SW480 (cell line): ENCODE results near the gene HDAC10.

Source experiments
- DNase-seq: peaks from one replicate; pipeline ENCODE4 v3.0.0-alpha.2; 2016; ENCODE audit warnings: low spot score

The HDAC10 gene

DNA sequence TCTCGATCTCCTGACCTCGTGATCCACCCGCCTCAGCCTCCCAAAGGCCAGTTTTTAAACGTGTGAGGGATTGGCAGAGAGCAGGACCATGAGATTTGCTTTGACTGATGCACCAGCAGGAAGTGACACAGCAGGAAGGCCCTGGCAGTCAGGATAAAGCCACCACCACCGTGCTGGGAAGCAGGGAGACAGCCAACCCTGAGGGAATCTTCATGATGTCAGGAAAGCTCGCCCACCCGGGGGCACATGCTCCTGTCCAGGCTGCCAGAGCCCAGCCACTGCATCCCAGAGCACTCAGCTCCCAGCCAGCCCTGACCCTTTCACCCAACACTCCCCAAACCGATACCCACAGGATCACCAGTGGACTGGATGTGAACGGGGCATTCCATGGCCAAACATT lies 12.3 kb downstream of the HDAC10 start:
- DNase-seq: no peak

GRCh38 chr22:50236731-50237409 lies 14.2 kb downstream of the HDAC10 start:
- no peak for DNase-seq

GRCh38 chr22:50233223-50233622 lies 17.8 kb downstream of the HDAC10 start:
- no peak for DNase-seq

GRCh38 chr22:50232481-50233151 lies 18.4 kb downstream of the HDAC10 start:
- DNase-seq: no peak

- DNase-seq: no peak
These were observed 21.7 kb downstream of the HDAC10 start for GRCh38 chr22:50229370-50229769.

DNA sequence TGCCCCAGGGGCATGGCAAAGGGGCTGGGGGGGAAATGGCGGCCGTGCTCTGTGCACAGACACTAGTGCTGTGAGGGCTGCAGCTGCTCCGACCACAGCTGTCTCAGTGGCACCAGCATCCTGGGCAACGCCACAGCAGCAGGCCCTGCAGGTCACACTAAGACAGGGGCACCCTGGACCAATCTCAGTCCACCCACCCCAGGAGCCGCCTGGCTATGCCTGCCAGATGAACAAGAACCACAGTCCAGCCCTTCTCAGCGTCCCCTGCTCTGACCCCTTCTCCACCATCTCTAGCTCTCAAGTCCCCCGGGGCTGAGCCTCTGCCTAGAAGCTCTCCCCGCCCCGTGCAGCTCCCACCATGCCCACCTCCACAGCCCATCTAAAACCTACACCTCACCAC lies 22.7 kb downstream of the HDAC10 start:
- DNase-seq: no peak

- no peak for DNase-seq
These were observed 23.4 kb downstream of the HDAC10 start for GRCh38 chr22:50227579-50228215.

DNA sequence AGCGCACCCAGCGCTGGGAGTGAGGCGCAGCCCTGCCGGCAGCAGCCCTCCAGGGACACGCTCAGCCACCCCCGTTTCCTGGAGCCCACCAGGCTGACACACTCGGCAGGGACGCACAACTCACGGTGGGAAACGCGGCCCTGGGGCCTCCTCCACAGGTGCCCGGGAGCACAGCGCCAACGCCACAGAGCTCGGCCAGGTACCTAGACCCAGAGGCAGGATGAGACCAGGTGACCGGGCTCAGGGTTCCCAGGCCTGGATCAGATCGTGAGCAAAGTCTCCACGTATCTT lies 24.2 kb downstream of the HDAC10 start:
- no peak for DNase-seq

- DNase-seq: no peak
These were observed 24.8 kb downstream of the HDAC10 start for GRCh38 chr22:50226063-50226874.

- no peak for DNase-seq
These were observed 25.7 kb downstream of the HDAC10 start for GRCh38 chr22:50225200-50225969.

DNA sequence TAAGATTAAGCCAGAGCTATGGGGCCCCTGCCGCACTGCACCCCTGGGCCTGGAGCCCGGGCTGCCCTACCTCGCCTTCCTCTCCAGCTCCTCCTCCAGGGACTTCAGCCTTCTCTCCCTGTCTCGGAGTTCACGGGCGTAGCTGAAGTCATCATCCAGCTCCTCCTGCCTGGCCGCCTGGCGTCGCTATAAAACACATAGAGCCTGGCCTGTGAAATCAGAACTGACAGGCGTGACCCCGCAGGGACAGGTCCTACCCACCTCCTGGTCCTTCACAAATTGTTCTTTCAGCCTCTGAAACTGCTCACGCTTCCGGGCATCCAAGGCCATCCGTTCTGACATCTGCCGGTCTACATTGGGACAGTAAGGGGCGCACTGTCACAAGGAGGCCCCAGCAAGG lies 27.0 kb downstream of the HDAC10 start:
- DNase-seq: no peak

DNA sequence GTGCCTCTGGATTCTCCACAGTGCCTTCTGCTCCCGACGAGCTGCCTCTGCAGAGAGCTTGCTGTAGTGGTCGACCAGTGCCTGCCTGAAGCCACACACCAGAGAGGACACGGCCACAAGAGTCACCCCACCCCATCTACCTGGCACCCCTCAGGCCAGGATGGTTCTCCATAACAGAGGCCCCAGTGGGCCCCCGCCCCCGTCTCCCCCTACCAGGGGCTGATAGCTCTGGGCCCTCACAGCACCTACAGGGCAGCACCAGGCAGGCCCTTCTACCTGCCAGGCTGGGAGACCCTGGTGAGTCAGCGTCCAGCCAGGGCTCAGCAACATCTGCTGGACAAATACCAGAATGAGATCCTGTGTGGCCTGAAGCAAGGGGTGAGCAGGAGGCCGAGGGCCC lies 28.6 kb downstream of the HDAC10 start:
- DNase-seq: no peak

DNA sequence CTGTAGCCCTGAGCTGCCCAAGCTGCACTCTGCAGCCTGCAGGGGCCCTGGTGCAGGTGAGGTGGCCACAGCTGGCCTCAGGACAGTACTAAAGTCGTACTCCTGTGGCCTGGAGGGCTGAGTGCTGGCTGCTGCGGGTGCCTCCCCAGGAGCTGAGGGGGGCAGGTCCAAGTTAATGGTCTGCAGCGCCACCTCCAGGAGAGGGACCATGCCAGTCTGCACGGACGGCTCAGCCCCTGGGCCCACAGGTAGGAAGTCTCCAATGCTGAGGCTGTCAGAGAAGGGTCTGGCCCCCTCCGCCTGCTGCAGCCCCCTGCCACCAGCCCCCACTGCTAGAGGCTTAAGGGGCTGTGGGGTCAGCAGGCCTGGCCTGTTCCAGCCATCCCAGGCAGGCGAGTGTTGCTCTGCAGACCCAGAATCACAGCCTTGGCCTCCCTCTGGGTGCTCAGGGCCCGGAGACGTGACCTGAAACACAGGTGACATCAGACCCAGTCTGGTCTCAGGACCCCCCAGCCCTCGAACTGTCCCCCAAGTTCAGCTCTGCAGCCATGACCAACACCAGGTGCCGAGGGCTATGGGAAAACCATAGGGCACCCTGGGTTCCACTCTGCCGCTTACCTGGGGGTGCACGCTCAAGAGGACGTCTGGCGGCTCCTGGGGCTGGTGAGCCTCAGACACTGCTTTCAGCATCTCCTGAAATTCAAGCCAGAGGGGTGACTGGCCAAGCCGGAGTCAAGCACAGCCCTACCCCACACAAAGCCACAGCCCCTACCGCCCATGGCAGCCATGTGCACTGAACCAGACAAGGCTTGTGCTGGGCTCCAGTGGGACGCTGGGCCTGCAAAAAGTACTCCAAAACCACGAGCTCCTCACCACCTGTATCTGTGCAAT lies 29.4 kb downstream of the HDAC10 start:
- no peak for DNase-seq

GRCh38 chr22:50220603-50221409 lies 30.3 kb downstream of the HDAC10 start:
- DNase-seq: no peak

DNA sequence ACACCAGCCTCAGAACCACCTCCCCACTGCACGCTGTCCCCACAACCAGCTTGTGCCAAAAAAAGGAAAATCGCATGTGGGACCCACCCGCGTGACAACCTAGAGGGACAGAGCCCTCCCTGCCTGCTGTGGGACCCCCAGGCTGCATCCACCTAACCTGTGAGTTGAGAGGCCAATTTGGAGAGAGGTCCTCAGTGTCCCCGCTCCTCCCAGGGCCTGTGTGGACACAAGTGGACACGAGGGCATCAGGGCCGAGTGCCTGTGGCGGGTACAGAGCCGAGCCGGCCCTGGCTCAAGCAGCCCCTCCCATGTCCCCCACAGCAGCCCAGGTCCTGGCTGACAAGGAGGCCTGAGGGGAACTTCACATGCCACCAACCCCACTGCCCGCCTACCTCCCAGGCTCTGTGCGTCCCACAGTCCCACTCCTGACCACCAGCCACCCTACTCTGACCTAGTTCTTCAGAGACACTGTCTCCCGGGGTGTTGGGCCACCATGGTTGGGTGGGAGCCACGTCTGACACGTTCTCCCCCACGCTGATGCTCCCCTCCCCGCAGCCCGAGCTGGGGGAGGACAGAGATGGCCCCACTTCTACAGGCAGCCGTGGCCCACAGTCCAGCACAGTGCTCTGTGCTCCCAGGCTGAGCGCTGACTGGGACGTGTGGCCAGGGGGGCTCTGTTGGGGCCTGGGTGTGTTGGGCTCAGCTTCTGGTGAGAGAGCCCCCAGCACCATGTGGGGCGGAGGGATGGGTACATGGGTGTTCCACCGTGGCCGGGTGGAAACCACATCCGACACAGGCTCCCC lies 31.1 kb downstream of the HDAC10 start:
- no peak for DNase-seq

DNA sequence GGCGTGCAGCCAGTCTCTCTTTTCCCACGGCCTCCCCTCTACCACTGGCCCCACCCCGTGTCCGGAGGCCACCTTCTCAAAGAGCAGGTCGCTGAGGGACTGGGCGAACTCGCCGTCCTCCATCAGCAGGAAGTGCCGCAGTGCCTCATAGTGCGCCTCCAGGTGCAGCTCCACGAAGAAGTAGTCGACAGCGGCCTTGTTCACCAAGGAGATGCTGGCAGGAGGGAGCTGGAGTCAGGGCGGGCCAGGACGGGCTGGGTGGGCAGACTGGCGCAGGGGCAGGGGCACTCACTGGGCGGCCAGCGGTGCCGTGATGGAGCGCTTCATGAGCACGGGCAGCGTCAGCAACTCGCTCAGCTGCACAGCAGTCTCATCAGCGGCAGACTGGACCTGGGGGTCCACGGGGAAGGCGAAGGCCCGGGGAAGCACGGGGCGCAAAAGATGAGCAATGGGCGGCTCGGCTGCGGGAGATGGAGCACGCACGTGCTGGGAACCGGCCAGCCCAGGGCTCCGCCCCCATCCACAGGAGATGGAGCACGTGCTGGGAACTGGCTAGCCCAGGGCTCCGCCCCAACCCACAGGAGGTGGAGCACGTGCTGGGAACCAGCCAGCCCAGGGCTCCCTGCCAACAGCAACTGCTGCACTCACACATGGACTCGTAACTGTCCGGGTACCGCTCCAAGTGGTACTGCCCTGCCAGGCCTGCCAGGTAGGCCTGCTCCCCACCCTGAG lies 31.9 kb downstream of the HDAC10 start:
- peak; percentile 70 for DNase-seq

GRCh38 chr22:50218153-50218995 lies 32.7 kb downstream of the HDAC10 start:
- DNase-seq: no peak
